Measurements from ENCODE around the gene GPR143.

Gene GPR143

GRCh38 chrX:9767375-9767774 lies 1.7 kb upstream of the GPR143 start:
- DNase-seq: no peak

GRCh38 chrX:9765072-9765736 lies 443 bp downstream of the GPR143 start:
- DNase-seq: no peak

- no peak for DNase-seq
These were observed 6.3 kb downstream of the GPR143 start for GRCh38 chrX:9759337-9759736.

GRCh38 chrX:9758021-9758638 lies 7.5 kb downstream of the GPR143 start:
- DNase-seq: no peak

GRCh38 chrX:9757366-9757765 lies 8.3 kb downstream of the GPR143 start:
- DNase-seq: no peak

GRCh38 chrX:9749146-9749692 lies 16.4 kb downstream of the GPR143 start:
- DNase-seq: no peak

- no peak for DNase-seq
These were observed 18.0 kb downstream of the GPR143 start for GRCh38 chrX:9747644-9748043.

GRCh38 chrX:9746148-9746888 lies 19.3 kb downstream of the GPR143 start:
- DNase-seq: peak; percentile 62

GRCh38 chrX:9745417-9746115 lies 20.1 kb downstream of the GPR143 start:
- peak; percentile 34 for DNase-seq

GRCh38 chrX:9739130-9739529 lies 26.5 kb downstream of the GPR143 start:
- DNase-seq: no peak

GRCh38 chrX:9738151-9738550 lies 27.5 kb downstream of the GPR143 start:
- no peak for DNase-seq

GRCh38 chrX:9737363-9737762 lies 28.3 kb downstream of the GPR143 start:
- DNase-seq: no peak

GRCh38 chrX:9730752-9731151 lies 34.9 kb downstream of the GPR143 start:
- DNase-seq: no peak

GRCh38 chrX:9730078-9730477 lies 35.6 kb downstream of the GPR143 start:
- DNase-seq: no peak

- DNase-seq: no peak
These were observed 36.3 kb downstream of the GPR143 start for GRCh38 chrX:9729171-9729885.

GRCh38 chrX:9728261-9728660 lies 37.4 kb downstream of the GPR143 start:
- no peak for DNase-seq

GRCh38 chrX:9724711-9725110 lies 40.9 kb downstream of the GPR143 start:
- DNase-seq: peak; percentile 15

- DNase-seq: no peak
These were observed 48.3 kb downstream of the GPR143 start for GRCh38 chrX:9717376-9717775.

- DNase-seq: peak; percentile 2
These were observed 55.3 kb downstream of the GPR143 start for GRCh38 chrX:9710332-9710731.

GRCh38 chrX:9708923-9709553 lies 56.6 kb downstream of the GPR143 start:
- peak; percentile 57 for DNase-seq

- DNase-seq: no peak
These were observed 57.6 kb downstream of the GPR143 start for GRCh38 chrX:9708086-9708485.

Data from fibroblast of skin of right biceps (primary cell).